Mononuclear cell (primary cell): ENCODE measurements around the gene KNSTRN. TPM values are rescaled to one million over a fixed set of nuclear protein-coding genes. Genes with fewer than 3 reads are reported as not detected.

Experiments used
- H3K27me3 ChIP-seq: 2 replicates; pipeline ENCODE4 v1.6.0; 2011; ENCODE audit warnings: low read length, control low read depth; ENCODE audit not compliant: insufficient read depth
- H3K4me1 ChIP-seq: 2 replicates; pipeline ENCODE4 v1.5.1; 2011; ENCODE audit warnings: mild to moderate bottlenecking, low read length, control low read depth; ENCODE audit not compliant: insufficient read depth
- H3K4me3 ChIP-seq: 2 replicates; pipeline ENCODE4 v1.5.1; 2011; ENCODE audit warnings: mild to moderate bottlenecking, low read length, moderate library complexity
- H3K9me3 ChIP-seq: 2 replicates; pipeline ENCODE4 v1.5.1; 2011; ENCODE audit warnings: low read depth, mild to moderate bottlenecking, control low read depth, low read length
- total RNA-seq: library from RNA; depleted of rRNA; stranded (reverse); fragments of >200 nt; gene quantifications from one replicate; pipeline ENCODE4 v1.2.3, GENCODE V29; 2012

Gene KNSTRN
- total RNA-seq, 1 donor, result 7.1 TPM

- H3K27me3 ChIP-seq, result no peaks in the 10 kb centered on the region
- H3K4me1 ChIP-seq, result peaks cover 68% of the 10 kb centered on the region
- no peaks in the 10 kb centered on the region for H3K9me3 ChIP-seq
- no peak overlapping the region for H3K4me3 ChIP-seq
Measured at GRCh38 chr15:40392986-40393948, 10.7 kb downstream of the KNSTRN start.

GRCh38 chr15:40397688-40398412 is 15.3 kb downstream of the KNSTRN start:
- no peak overlapping the region for H3K4me3 ChIP-seq
- no peaks in the 10 kb centered on the region for H3K27me3 ChIP-seq
- peaks cover 58% of the 10 kb centered on the region for H3K4me1 ChIP-seq
- H3K9me3 ChIP-seq, result no peaks in the 10 kb centered on the region

- peaks cover 57% of the 10 kb centered on the region for H3K4me1 ChIP-seq
- H3K27me3 ChIP-seq, result no peaks in the 10 kb centered on the region
- H3K9me3 ChIP-seq, result no peaks in the 10 kb centered on the region
- no peak overlapping the region for H3K4me3 ChIP-seq
Measured at GRCh38 chr15:40398413-40398873, 15.9 kb downstream of the KNSTRN start.

- Histone ChIP-seq H3K4me3 (no peak overlapping the region), H3K9me3 (no peaks in the 10 kb centered on the region), H3K27me3 (no peaks in the 10 kb centered on the region), H3K4me1 (peaks cover 50% of the 10 kb centered on the region)
Measured at GRCh38 chr15:40399370-40399769, 16.8 kb downstream of the KNSTRN start.

GRCh38 chr15:40405501-40406381 is 23.2 kb downstream of the KNSTRN start, which contains the start of gene IVD:
Gene IVD, plus strand, starts transcription at chr15:40405795. Its CDS starts 33 bp downstream, at chr15:40405828.
- Histone ChIP-seq H3K4me1 (peaks cover 30% of the 10 kb centered on the region), H3K9me3 (no peaks in the 10 kb centered on the region), H3K4me3 (peak within 1 kb of the TSS; percentile 61), H3K27me3 (no peaks in the 10 kb centered on the region)

GRCh38 chr15:40407330-40407990 is 24.9 kb downstream of the KNSTRN start:
- Histone ChIP-seq H3K4me3 (no peak overlapping the region), H3K4me1 (peaks cover 30% of the 10 kb centered on the region), H3K9me3 (no peaks in the 10 kb centered on the region), H3K27me3 (no peaks in the 10 kb centered on the region)

GRCh38 chr15:40409366-40409765 is 26.8 kb downstream of the KNSTRN start:
- Histone ChIP-seq H3K4me3 (no peak overlapping the region), H3K9me3 (no peaks in the 10 kb centered on the region), H3K27me3 (no peaks in the 10 kb centered on the region), H3K4me1 (peaks cover 30% of the 10 kb centered on the region)

GRCh38 chr15:40410476-40410875 is 28.0 kb downstream of the KNSTRN start:
- peaks cover 22% of the 10 kb centered on the region for H3K4me1 ChIP-seq
- H3K9me3 ChIP-seq, result no peaks in the 10 kb centered on the region
- no peaks in the 10 kb centered on the region for H3K27me3 ChIP-seq
- H3K4me3 ChIP-seq, result no peak overlapping the region

GRCh38 chr15:40412095-40412759 is 29.7 kb downstream of the KNSTRN start:
- H3K27me3 ChIP-seq, result no peaks in the 10 kb centered on the region
- H3K4me3 ChIP-seq, result no peak overlapping the region
- no peaks in the 10 kb centered on the region for H3K9me3 ChIP-seq
- H3K4me1 ChIP-seq, result peaks cover 7% of the 10 kb centered on the region

- Histone ChIP-seq H3K9me3 (no peaks in the 10 kb centered on the region), H3K4me3 (no peak overlapping the region), H3K4me1 (no peaks in the 10 kb centered on the region), H3K27me3 (no peaks in the 10 kb centered on the region)
Measured at GRCh38 chr15:40413036-40413435, 30.5 kb downstream of the KNSTRN start.

- Histone ChIP-seq H3K9me3 (no peaks in the 10 kb centered on the region), H3K4me3 (no peak overlapping the region), H3K27me3 (no peaks in the 10 kb centered on the region), H3K4me1 (no peaks in the 10 kb centered on the region)
Measured at GRCh38 chr15:40414816-40415215, 32.3 kb downstream of the KNSTRN start.

- Histone ChIP-seq H3K9me3 (no peaks in the 10 kb centered on the region), H3K4me1 (no peaks in the 10 kb centered on the region), H3K4me3 (no peak overlapping the region), H3K27me3 (no peaks in the 10 kb centered on the region)
Measured at GRCh38 chr15:40415226-40415625, 32.7 kb downstream of the KNSTRN start.

- no peaks in the 10 kb centered on the region for H3K9me3 ChIP-seq
- no peaks in the 10 kb centered on the region for H3K4me1 ChIP-seq
- no peaks in the 10 kb centered on the region for H3K27me3 ChIP-seq
- no peak overlapping the region for H3K4me3 ChIP-seq
Measured at GRCh38 chr15:40416056-40416455, 33.5 kb downstream of the KNSTRN start.

GRCh38 chr15:40418126-40418525 is 35.6 kb downstream of the KNSTRN start:
- Histone ChIP-seq H3K27me3 (no peaks in the 10 kb centered on the region), H3K4me3 (no peak overlapping the region), H3K4me1 (peaks cover 9% of the 10 kb centered on the region), H3K9me3 (no peaks in the 10 kb centered on the region)
